HepG2 (cell line): Measurements from ENCODE around the gene CLDN7. TPM values are rescaled to one million over a fixed set of nuclear protein-coding genes. Genes with fewer than 3 reads are reported as not detected.

ENCODE experiments used
- ATAC-seq: fragments of 200-7000 bp; cut with Tn5 transposase; 3 replicates; pipeline ENCODE4 v1.9.1; 2020; ENCODE audit warnings: mild to moderate bottlenecking, moderate library complexity
- BruUV-seq: library from RNA; stranded (reverse); fragments of 400-500 nt; replicated peaks from 2 replicates; lab custom pipeline; 2021; lab: Mats Ljungman, UMichigan
- CTCF ChIA-PET: fragments of 300-600 bp; formaldehyde crosslinking; extraction: SDS; loops from one replicate; lab custom pipeline; 2021; ENCODE audit warnings: low total read pairs, inconsistent platforms, low intra/inter-chr PET ratio; lab: Yijun Ruan, JAX
- POLR2A ChIA-PET: fragments of 350-600 bp; sonication (Branson Sonifier 250); formaldehyde crosslinking; loops from one replicate; lab custom pipeline; 2020; ENCODE audit warnings: antibody characterized with exemption, inconsistent platforms; lab: Yijun Ruan, JAX
- DNase-seq: peaks from one replicate; pipeline ENCODE4 v3.0.0-alpha.2; 2015; ENCODE audit warnings: low spot score
- FAIRE-seq: peaks from 3 replicates; lab custom pipeline; 2011; peaks lifted over from hg19 to GRCh38; lab: Jason Lieb, UNC
- H2AFZ ChIP-seq: one replicate; pipeline ENCODE4 v1.6.1; 2011; ENCODE audit warnings: low read length, inconsistent platforms
- H3K27ac ChIP-seq: fragments of 300-600 bp; 3 replicates; pipeline ENCODE4 v1.8.0; 2011; ENCODE audit warnings: mixed run types, mild to moderate bottlenecking, mixed read lengths, low read length, inconsistent platforms; ENCODE audit not compliant: insufficient read depth; ENCODE audit errors: extremely low read length
- H3K27me3 ChIP-seq, 2 experiments: fragments of 200-600 bp in 1 of 2; 2 replicates in 1 of 2; 3 replicates in 1 of 2; pipeline versions ENCODE4 v1.6.0 to v1.8.0; 2011; ENCODE audit warnings: low read length in 2 of 2, mild to moderate bottlenecking in 2 of 2, moderate library complexity in 2 of 2, inconsistent platforms in 1 of 2; ENCODE audit not compliant: insufficient read depth in 2 of 2, control insufficient read depth in 1 of 2
- H3K36me3 ChIP-seq, 2 experiments: fragments of 200-600 bp in 1 of 2; replicated peaks in 1 of 2; 2 replicates in 1 of 2; 3 replicates in 1 of 2; pipeline versions ENCODE4 v1.5.1 to v1.8.0; 2011; ENCODE audit warnings: low read length in 2 of 2, inconsistent platforms in 1 of 2; ENCODE audit not compliant: insufficient read depth in 2 of 2, control insufficient read depth in 1 of 2
- H3K4me1 ChIP-seq: 2 replicates; pipeline ENCODE4 v1.5.1; 2012; ENCODE audit warnings: low read length, inconsistent platforms; ENCODE audit not compliant: insufficient read depth
- H3K4me2 ChIP-seq: 2 replicates; pipeline ENCODE4 v1.6.0; 2011; ENCODE audit warnings: low read depth, low read length, inconsistent platforms
- H3K4me3 ChIP-seq, 3 experiments: fragments of 200-600 bp in 1 of 3; sonication (generic), shearing (Covaris generic) in 1 of 3; replicated peaks in 1 of 3; 2 replicates each; pipeline ENCODE4 v1.5.1; 2011 to 2016; ENCODE audit warnings: low read length in 3 of 3, inconsistent platforms in 2 of 3, low read depth in 2 of 3, mild to moderate bottlenecking in 2 of 3, control low read depth in 1 of 3, mixed read lengths in 1 of 3; ENCODE audit not compliant: insufficient read depth in 1 of 3
- H3K79me2 ChIP-seq: one replicate; pipeline ENCODE4 v1.6.1; 2011; ENCODE audit warnings: low read length, inconsistent platforms; ENCODE audit not compliant: insufficient read depth
- H3K9ac ChIP-seq: 2 replicates; pipeline ENCODE4 v1.6.0; 2011; ENCODE audit warnings: mild to moderate bottlenecking, low read depth, low read length, inconsistent platforms; ENCODE audit not compliant: insufficient read depth
- H3K9me3 ChIP-seq: 2 replicates; pipeline ENCODE4 v1.5.1; 2012; ENCODE audit warnings: mild to moderate bottlenecking, low read length
- H4K20me1 ChIP-seq: 2 replicates; pipeline ENCODE4 v1.6.0; 2011; ENCODE audit warnings: inconsistent platforms, mild to moderate bottlenecking, low read length, moderate library complexity; ENCODE audit not compliant: insufficient read depth
- NCOA2 ChIP-seq: sonication (generic); formaldehyde crosslinking; IDR thresholded peaks from 2 replicates; pipeline ENCODE4 v1.8.0; 2022; ENCODE audit warnings: inconsistent platforms
- NR2F6 ChIP-seq, 2 experiments: IDR thresholded peaks; 2 replicates each; pipeline ENCODE4 v1.6.1; 2016; ENCODE audit warnings: antibody characterized with exemption in 1 of 2, mild to moderate bottlenecking in 1 of 2
- PCBP1 ChIP-seq: fragments of 200-400 bp; formaldehyde crosslinking; IDR thresholded peaks from 2 replicates; pipeline ENCODE4 v1.6.1; 2017; ENCODE audit warnings: mild to moderate bottlenecking, low read depth, low read length, borderline replicate concordance
- PHF8 ChIP-seq: sonication (generic); formaldehyde crosslinking; IDR thresholded peaks from 2 replicates; pipeline ENCODE4 v1.5.0; 2020; ENCODE audit warnings: missing genetic modification reagents
- RBFOX2 ChIP-seq: fragments of 200-400 bp; formaldehyde crosslinking; IDR thresholded peaks from 2 replicates; pipeline ENCODE4 v1.6.1; 2017; ENCODE audit warnings: low read depth, mild to moderate bottlenecking, low read length
- RFXAP ChIP-seq: sonication (generic); formaldehyde crosslinking; IDR thresholded peaks from 2 replicates; pipeline ENCODE4 v1.4.0; 2020; ENCODE audit warnings: missing genetic modification reagents, borderline replicate concordance
- SKIL ChIP-seq: sonication (generic); formaldehyde crosslinking; IDR thresholded peaks from 2 replicates; pipeline ENCODE4 v1.8.0; 2022; ENCODE audit warnings: missing genetic modification reagents, mild to moderate bottlenecking, moderate library complexity, borderline replicate concordance
- SPEN ChIP-seq: sonication (generic); formaldehyde crosslinking; IDR thresholded peaks from 2 replicates; pipeline ENCODE4 v1.5.1; 2020; ENCODE audit warnings: low read depth, mild to moderate bottlenecking, missing genetic modification reagents
- UBTF ChIP-seq: sonication (generic); formaldehyde crosslinking; IDR thresholded peaks from 2 replicates; pipeline ENCODE4 v1.4.0; 2020; ENCODE audit warnings: mild to moderate bottlenecking, missing genetic modification reagents
- XRCC5 ChIP-seq: fragments of 200-400 bp; formaldehyde crosslinking; optimal IDR thresholded peaks from 2 replicates; pipeline ENCODE3; 2017; ENCODE audit warnings: mild to moderate bottlenecking, low read length
- ZBTB7A ChIP-seq: sonication (generic); formaldehyde crosslinking; IDR thresholded peaks from 2 replicates; pipeline ENCODE4 v1.8.0; 2022; ENCODE audit warnings: mild to moderate bottlenecking, missing genetic modification reagents
- ZFP1 ChIP-seq: IDR thresholded peaks from 2 replicates; pipeline ENCODE4 v1.6.1; 2016
- ZFP82 ChIP-seq: sonication (generic); formaldehyde crosslinking; IDR thresholded peaks from 2 replicates; pipeline ENCODE4 v1.5.1; 2020; ENCODE audit warnings: mild to moderate bottlenecking, missing genetic modification reagents, borderline replicate concordance
- ZIK1 ChIP-seq: sonication (generic); formaldehyde crosslinking; IDR thresholded peaks from 2 replicates; pipeline ENCODE4 v1.5.0; 2020; ENCODE audit warnings: mild to moderate bottlenecking, low read depth, missing genetic modification reagents, borderline replicate concordance
- ZNF335 ChIP-seq: sonication (generic); formaldehyde crosslinking; IDR thresholded peaks from 2 replicates; pipeline ENCODE4 v1.4.0; 2020; ENCODE audit warnings: missing genetic modification reagents
- ZNF788 ChIP-seq: sonication (generic); formaldehyde crosslinking; IDR thresholded peaks from 2 replicates; pipeline ENCODE4 v1.5.0; 2020; ENCODE audit warnings: mild to moderate bottlenecking, missing genetic modification reagents, borderline replicate concordance
- ZNF839 ChIP-seq: sonication (generic); formaldehyde crosslinking; IDR thresholded peaks from 2 replicates; pipeline ENCODE4 v1.4.0; 2020; ENCODE audit warnings: missing genetic modification reagents, mild to moderate bottlenecking, borderline replicate concordance
- WGBS: methylation state at CpG from one replicate; pipeline ENCODE4 v1.1.6; 2017; ENCODE audit warnings: low lambda C conversion rate; 5-methylcytosine and 5-hydroxymethylcytosine counted together
- in situ Hi-C: cut with HindIII; loops from 2 replicates; pipeline ENCODE4 v1.10.0; 2017; ENCODE audit warnings: low pct_unique_long_range_greater_than_20kb; ENCODE audit not compliant: extremely low pct_ligation_motif_present
- intact Hi-C: fragments of 100-400 bp; cut with micrococcal nuclease; formaldehyde crosslinking; loops from one replicate; pipeline ENCODE4 v1.10.0; 2022; ENCODE audit not compliant: unreplicated experiment
- polyA plus RNA-seq, 8 experiments: library from polyadenylated mRNA; depleted of rRNA in 3 of 8; stranded (reverse) in 7 of 8; unstranded in 1 of 8; fragments of >200 nt; fragmentation: Illumina TruSeq in 4 of 8; extraction: Trizol in 4 of 8; gene quantifications; 2 replicates each; pipeline versions ENCODE4 v1.2.1 to v1.2.3, GENCODE V29; 2011 to 2016; ENCODE audit warnings: low read depth in 4 of 8, missing spikeins in 1 of 8, mixed read lengths in 1 of 8; ENCODE audit not compliant: insufficient read depth in 1 of 8
- total RNA-seq, 5 experiments: library from RNA; depleted of rRNA; stranded (reverse); fragments of >200 nt; fragmentation: Illumina TruSeq; extraction: Trizol; gene quantifications; 2 replicates each; pipeline ENCODE4 v1.2.3, GENCODE V29; 2016; ENCODE audit warnings: low read depth in 1 of 5

CLDN7 gene
- total and polyA plus RNA-seq, 2 of the 13 experiments (the other 11 are each of a cell fraction or from before 2014, with no cell fraction given) = not detected

GRCh38 chr17:7281953-7282751 is 19.9 kb upstream of the CLDN7 start:
- WGBS = 0% methylated on average over 5 of the region's 43 CpGs
- CTCF ChIA-PET = interaction anchor here (1.2 to 2.9 kb wide), 4 partner anchors 14 to 64 kb away, joined by 3 to 43 read pairs (median 10); no protein-coding TSS in a partner anchor
- intact Hi-C loops (loop anchor here (2.0 to 5.0 kb wide), 2 partner anchors 40 to 65 kb away; partner anchors contain the start of gene GABARAP), in situ Hi-C loops (loop anchor here (10.0 kb wide), 1 partner anchor 237 kb away; the partner anchor contains the start of gene SLC16A11)
- no peaks in the 10 kb centered on the region for H3K9me3 ChIP-seq
- H3K27me3 ChIP-seq = no peaks in the 10 kb centered on the region
- no peak for DNase-seq
- peak; percentile 22 for ATAC-seq
- H3K36me3 ChIP-seq = peaks cover 8 to 9% of the 10 kb centered on the region in 2 experiments; a peak in 4 of 5 replicates
- H3K4me3 ChIP-seq = peak overlapping the region; percentile 66 to 87 (median 85)
- FAIRE-seq = no peak
- no peaks in the 10 kb centered on the region for H4K20me1 ChIP-seq
- H2AFZ ChIP-seq = no peak overlapping the region
- peak overlapping the region; percentile 95 for H3K4me2 ChIP-seq
- no peaks in the 10 kb centered on the region for H3K79me2 ChIP-seq
- POLR2A ChIA-PET = interaction anchor here (0.8 to 3.9 kb wide), 23 partner anchors 10 to 275 kb away, joined by 3 to 35 read pairs (median 6); partner anchors contain the start of genes ACADVL, ASGR2, CTDNEP1 and DLG4
- TSS peak; percentile 72 for BruUV-seq
- H3K27ac ChIP-seq = peak overlapping the region; percentile 71
- peaks cover 38% of the 10 kb centered on the region for H3K4me1 ChIP-seq
- peak overlapping the region; percentile 80 for H3K9ac ChIP-seq
- no peak for TF ChIP-seq ZIK1 (CRISPR knock-in tag)
- TF ChIP-seq ZBTB7A = 0 out of 2 replicates have a peak, but pooled peaks have one; percentile 57
- TF ChIP-seq RBFOX2 = no peak; the same call in 1 of the 2 replicates
- peak; percentile 22 for TF ChIP-seq PHF8 (CRISPR knock-in tag)
- TF ChIP-seq NCOA2 (CRISPR knock-in tag) = 0 out of 2 replicates have a peak, but pooled peaks have one; percentile 13
- peak; percentile 31; the same call in 1 of the 2 replicates for TF ChIP-seq UBTF (CRISPR knock-in tag)
- TF ChIP-seq XRCC5 = peak; percentile 40
- TF ChIP-seq SKIL (CRISPR knock-in tag) = 0 out of 2 replicates have a peak, but pooled peaks have one; percentile 22
- TF ChIP-seq PCBP1 = 0 out of 2 replicates have a peak, but pooled peaks have one; percentile 19
- TF ChIP-seq ZNF788 (CRISPR knock-in tag) = peak; percentile 19; the same call in 1 of the 2 replicates
- peak; percentile 29 for TF ChIP-seq NR2F6 (IDR thresholded peaks at IDR 0.05)
- TF ChIP-seq NR2F6 (CRISPR knock-in tag; IDR thresholded peaks at IDR 0.05) = no peak
- no peak for TF ChIP-seq ZNF839 (CRISPR knock-in tag)
- TF ChIP-seq ZNF335 (CRISPR knock-in tag) = no peak
- peak; percentile 74; the same call in 1 of the 2 replicates for TF ChIP-seq RFXAP (CRISPR knock-in tag)
- TF ChIP-seq ZFP82 (CRISPR knock-in tag) = 0 out of 2 replicates have a peak, but pooled peaks have one; percentile 46
- no peak for TF ChIP-seq ZFP1 (CRISPR knock-in tag)
- peak; percentile 35; the same call in 1 of the 2 replicates for TF ChIP-seq SPEN (CRISPR knock-in tag)
